T-helper 2 cell treated with Interferon-gamma antibody and Interleukin-4, amounts not matched to agents 5 μg/mL and 100 μg/mL, for 36 hours (primary cell): Measurements from ENCODE around the gene FGF23.

Experiments
- DNase-seq: peaks from one replicate; pipeline ENCODE4 v3.0.0; 2021; ENCODE audit warnings: low spot score
- H3K27ac Mint-ChIP-seq: one replicate; pipeline ENCODE4 v1.8.0; 2021; ENCODE audit warnings: mild to moderate bottlenecking, mixed read lengths
- H3K27me3 Mint-ChIP-seq: one replicate; pipeline ENCODE4 v1.8.0; 2021; ENCODE audit warnings: low read depth, mixed read lengths
- H3K36me3 Mint-ChIP-seq: one replicate; pipeline ENCODE4 v1.8.0; 2021; ENCODE audit warnings: low read depth, mixed read lengths
- H3K4me1 Mint-ChIP-seq: one replicate; pipeline ENCODE4 v1.8.0; 2021; ENCODE audit warnings: low read depth, mixed read lengths
- H3K4me3 Mint-ChIP-seq: one replicate; pipeline ENCODE4 v1.8.0; 2022; ENCODE audit warnings: mild to moderate bottlenecking, moderate library complexity, mixed read lengths
- H3K9me3 Mint-ChIP-seq: one replicate; pipeline ENCODE4 v1.8.0; 2021; ENCODE audit warnings: mixed read lengths

FGF23 gene

DNA sequence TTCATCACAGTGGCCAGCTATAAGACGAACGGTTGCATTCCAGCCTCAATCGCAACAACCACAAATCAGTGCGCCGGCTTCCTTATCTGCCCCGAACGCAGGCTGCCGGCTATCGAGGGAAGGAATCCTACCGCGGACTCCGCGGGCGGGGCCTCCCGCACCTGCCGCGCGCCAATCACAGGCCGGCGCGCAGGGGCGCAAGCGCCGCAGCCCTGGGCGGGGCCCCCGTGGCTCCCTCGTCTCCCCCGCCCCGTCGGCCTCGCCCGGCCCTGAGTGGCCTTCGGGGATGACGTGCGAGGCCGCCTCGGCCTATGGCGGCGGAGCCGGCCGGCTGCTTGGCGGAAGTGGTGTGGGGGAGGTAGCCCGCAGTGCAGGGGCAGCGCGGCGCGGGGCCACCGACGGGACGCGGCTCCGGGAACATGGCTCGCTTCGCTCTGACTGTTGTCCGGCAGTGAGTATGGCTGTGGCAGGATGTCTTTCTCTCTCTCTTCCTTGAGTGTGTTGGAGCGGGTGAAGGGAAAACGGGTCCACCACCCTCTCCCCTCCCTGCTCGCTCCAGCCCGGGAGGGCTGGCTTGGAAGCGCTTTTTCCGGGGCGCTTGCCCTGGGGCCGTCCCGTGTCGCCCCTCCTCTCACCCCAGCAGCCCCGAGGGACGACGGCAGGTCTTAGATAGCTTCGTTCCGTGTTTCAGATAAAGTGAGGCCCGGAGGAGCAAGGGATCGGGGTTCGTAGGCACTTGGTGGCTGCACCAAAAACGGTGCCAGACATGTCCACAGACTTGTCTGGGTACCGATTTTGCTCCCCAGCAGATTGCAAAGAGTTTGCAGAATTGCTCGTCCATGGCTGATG lies 58.4 kb downstream of the FGF23 start, which contains the start of gene TIGAR:
TIGAR (plus strand) TSS at position 361 of the 849 bp plus-strand sequence; CDS start at position 420, 59 bp downstream.
- Mint-ChIP-seq H3K4me1 (peaks cover 33% of the 10 kb centered on the region), H3K27ac (peak within 1 kb of the TSS; percentile 88), H3K36me3 (peaks cover 4% of the 10 kb centered on the region), H3K9me3 (no peaks in the 10 kb centered on the region), H3K4me3 (peak within 1 kb of the TSS; percentile 87), H3K27me3 (no peaks in the 10 kb centered on the region)
- DNase-seq, result peak; percentile 97

DNA sequence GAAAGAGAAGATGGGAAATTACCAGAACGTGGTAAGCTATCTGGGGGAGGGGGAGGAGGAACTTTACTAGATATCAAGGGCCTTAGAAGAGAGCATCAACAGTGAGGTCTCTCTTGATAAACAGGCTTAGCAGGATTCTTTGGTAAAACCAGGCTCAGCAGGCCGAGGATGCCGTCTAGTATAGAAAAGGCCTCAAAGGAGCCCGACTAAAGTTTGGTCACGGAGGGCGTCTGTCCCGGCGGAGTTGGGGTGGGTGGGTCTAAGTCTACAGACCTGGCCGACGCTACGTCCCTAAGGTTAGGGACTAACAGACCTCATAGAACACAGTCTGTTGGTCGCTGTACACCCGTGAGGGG lies 59.0 kb downstream of the FGF23 start:
- H3K4me3 Mint-ChIP-seq, result peak overlapping the region; percentile 87
- H3K27me3 Mint-ChIP-seq, result no peaks in the 10 kb centered on the region
- H3K9me3 Mint-ChIP-seq, result no peaks in the 10 kb centered on the region
- H3K4me1 Mint-ChIP-seq, result peaks cover 30% of the 10 kb centered on the region
- peaks cover 4% of the 10 kb centered on the region for H3K36me3 Mint-ChIP-seq
- peak overlapping the region; percentile 45 for H3K27ac Mint-ChIP-seq
- no peak for DNase-seq
